GM12872 (cell line): ENCODE measurements around the gene SCP2.

Source experiments
- TF ChIP-seq, protein P1 (sequence below): IDR thresholded peaks from 3 replicates; pipeline ENCODE4 v1.5.1; 2011; ENCODE audit warnings: low read depth, mild to moderate bottlenecking, low read length, moderate library complexity; ENCODE audit not compliant: insufficient read depth

The SCP2 gene

DNA sequence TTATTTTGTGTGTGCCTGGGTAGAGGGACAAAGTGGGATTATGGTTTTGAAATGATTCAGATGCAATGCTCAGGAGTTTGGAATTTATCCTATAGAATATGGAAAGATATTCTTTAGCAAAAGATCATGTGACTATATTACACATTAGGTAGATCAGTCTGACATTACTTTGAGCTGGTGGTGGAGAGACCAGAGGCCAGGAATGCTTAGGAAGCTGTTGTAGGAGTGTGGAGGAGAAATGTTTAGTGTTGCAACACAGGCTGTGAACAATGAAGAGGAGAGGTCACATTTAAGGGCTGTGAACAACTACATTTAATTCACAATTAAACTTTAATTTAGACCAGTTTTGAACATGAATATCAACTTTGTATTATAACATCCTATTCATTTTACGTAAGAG lies 89.6 kb downstream of the SCP2 start:
- TF ChIP-seq, protein P1, sequence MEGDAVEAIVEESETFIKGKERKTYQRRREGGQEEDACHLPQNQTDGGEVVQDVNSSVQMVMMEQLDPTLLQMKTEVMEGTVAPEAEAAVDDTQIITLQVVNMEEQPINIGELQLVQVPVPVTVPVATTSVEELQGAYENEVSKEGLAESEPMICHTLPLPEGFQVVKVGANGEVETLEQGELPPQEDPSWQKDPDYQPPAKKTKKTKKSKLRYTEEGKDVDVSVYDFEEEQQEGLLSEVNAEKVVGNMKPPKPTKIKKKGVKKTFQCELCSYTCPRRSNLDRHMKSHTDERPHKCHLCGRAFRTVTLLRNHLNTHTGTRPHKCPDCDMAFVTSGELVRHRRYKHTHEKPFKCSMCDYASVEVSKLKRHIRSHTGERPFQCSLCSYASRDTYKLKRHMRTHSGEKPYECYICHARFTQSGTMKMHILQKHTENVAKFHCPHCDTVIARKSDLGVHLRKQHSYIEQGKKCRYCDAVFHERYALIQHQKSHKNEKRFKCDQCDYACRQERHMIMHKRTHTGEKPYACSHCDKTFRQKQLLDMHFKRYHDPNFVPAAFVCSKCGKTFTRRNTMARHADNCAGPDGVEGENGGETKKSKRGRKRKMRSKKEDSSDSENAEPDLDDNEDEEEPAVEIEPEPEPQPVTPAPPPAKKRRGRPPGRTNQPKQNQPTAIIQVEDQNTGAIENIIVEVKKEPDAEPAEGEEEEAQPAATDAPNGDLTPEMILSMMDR, result no peak

DNA sequence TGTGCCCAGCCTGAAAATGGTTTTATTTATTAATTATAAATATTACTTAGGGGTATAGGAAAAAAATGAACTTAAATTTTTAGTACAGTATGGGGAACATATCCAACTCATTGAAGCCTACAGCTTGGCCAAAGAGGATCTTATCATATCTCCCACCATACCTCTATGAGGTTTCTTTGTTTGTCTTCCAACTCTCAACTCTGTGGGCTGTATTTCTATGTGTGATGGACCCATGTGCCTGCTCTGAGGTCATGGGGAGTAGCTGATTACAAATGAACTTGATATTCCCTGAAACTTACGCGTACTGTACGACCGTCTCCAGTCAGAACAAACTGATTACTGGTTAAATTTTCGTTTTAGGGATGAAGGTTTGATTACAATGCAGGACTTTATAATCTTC lies 93.5 kb downstream of the SCP2 start:
- TF ChIP-seq, protein P1, result no peak

DNA sequence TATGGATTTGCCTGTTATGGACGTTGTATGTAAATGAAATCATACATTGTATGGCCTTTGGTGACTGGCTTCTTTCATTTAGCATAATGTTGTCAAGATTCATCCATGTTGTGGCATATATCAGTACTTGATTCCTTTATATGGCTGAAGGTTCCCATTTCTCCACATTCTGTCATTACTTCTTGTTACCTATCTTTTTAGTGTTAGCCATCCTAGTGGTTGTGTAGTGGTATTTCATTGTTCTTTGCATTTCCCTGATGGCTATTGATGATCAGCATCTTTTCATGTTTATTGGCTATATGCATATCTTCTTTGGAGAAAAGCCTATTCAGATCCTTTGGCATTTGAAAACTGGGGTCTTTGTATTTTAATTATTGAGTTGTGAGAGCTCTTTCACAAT lies 95.1 kb downstream of the SCP2 start:
- TF ChIP-seq, protein P1, result no peak

DNA sequence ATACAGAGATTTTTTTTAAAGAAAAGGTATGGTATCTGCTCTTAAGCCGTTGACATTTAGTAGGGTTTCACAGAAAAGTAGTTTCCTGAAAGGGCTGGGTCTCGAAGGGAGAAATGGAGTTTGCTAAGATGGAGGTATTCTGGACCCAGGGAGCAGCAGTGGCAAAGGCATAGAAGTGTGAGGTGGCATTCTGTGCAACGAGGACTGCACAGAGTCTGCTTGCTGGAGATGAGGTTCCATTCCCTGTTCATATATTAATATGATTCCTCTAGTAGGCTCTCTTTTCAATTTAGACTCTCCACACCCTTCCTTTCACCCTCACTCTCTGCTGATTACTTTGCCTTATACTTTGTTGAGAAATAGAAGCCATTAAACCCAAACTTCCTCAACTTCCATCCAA lies 96.5 kb downstream of the SCP2 start:
- TF ChIP-seq, protein P1, result no peak

DNA sequence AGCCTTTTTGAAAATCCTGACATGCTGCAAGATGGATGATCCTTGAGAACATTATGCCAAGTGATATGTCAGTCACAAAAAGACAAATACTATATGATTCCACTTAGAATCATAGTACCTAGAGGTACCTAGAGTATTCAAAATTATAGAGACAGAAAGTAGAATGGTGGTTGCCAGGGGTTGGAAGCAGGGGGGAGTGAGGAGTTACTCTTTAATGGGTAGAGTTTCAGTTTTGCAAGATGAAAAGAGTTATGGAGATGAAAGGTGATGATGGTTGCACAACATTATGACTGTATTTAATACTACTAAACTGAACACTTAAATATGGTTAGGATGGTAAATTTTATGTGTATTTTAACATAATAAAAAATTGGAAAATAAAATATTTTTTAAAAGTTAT lies 97.0 kb downstream of the SCP2 start:
- TF ChIP-seq, protein P1, result no peak

DNA sequence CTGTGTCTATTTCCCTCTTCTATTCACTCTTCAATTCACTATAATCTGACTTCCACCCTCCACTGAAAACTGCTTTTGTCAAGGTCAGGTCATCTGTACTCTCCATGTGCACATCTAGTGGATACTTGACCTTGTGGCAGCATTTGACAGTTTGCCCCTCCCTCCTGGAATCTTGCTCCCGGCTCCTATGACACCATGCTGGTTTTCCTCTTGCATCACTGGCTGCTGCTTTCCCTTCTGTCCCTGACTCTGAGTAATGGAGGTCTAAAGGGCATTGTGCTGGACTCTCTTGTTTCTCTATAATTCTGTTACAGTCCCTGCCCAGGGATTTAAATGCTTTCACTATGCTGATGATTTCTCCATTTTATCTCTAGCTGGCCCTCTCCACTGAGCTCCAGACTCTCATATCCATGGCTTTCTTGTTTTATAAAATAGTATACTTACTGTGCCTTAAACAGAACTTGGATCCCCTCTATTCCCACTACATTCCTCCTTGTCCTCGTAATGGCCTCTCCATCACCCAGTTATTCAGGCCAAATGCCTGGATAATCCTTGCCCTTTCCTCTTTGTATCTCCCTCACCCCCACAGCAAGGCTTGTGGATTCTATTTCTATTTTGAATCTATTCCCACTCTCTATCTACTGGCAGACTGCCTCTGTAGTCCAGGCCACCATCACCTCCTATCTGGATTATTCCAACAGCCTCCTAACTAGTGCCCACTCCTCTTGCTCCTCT lies 98.1 kb downstream of the SCP2 start:
- TF ChIP-seq, protein P1, result no peak

DNA sequence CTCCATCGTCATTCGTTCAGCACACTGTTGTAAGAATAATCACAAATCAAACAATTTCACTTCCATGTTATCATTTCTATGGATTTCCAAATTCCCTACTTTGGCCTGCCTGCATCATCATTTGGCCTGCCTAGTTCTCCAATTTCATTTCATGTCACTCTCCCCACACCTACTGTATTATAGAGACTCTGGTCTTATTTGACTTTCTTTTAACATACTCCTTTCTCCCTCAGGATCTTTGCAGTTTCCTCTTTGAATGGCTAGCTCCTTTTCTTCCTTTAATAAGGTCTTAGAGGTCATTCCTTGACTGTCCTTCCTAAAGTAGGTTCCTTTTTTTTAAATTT lies 98.7 kb downstream of the SCP2 start:
- TF ChIP-seq, protein P1, result no peak
